ENCODE measurements around the gene RAET1G. TPM values are rescaled to one million over a fixed set of nuclear protein-coding genes. Genes with fewer than 3 reads are reported as not detected.

Gene RAET1G
- total RNA-seq, 4 donors from 2014 or later, result 1.5 TPM; not detected in 3

DNA sequence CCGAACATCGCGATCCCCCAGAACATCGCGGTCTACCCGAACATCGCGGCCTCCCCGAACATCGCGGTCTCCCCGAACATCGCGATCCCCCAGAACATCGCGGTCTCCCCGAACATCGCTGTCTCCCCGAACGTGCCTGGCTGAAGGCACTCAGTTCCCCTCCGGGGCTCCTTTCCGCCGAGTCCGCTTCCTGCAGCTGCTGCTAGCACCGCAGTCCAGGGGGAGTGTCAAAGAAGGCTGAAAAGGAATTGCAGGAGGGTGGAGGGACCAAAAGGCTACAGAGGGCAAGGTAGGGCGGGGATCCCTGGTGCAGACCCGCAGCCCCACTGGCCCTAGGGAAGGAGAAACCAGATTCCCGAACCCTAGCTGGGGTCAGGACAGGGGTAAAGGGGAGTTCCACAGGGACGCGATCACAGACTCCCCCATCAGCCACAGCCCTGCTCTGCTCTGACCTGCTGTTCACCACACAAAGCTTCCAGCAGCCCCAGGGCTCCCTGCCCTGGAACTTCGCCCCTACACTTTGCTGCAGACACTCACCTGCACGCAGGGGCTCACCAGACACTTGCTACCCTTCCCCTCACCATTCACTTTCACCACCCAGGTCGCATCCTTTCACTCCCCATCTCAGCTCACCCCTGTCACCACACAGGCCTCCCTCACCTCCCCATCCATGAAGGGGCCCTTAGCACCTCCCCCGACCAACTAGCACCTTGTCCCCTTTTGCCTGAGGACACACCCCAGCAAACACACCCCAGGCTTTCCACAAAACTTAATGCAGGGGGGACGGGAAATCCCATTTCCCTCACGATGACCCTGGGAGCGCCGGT, 42.5 kb upstream of the RAET1G start:
- no peak for DNase-seq (ENCODE audit: low spot score in 2 of 2)
- H3K4me1 ChIP-seq, result peaks cover 0 to 30% (median 20%) of the 10 kb centered on the region in 4 donors
- H3K9me3 ChIP-seq, result no peaks in the 10 kb centered on the region
- peak overlapping the region in 3 of 4 donors; percentile 24 to 53 (median 38) for H3K4me3 ChIP-seq
- H3K36me3 ChIP-seq, result no peaks in the 10 kb centered on the region
- H3K27ac ChIP-seq, result no peak overlapping the region
- 17 to 18% methylated on average over 24 to 36 of the region's 38 CpGs for WGBS, 2 donors
- TF ChIP-seq POLR2A (IDR thresholded peaks at IDR 0.05) (no peak), EP300 (IDR thresholded peaks at IDR 0.05) (no peak)
- TF ChIP-seq, protein P1, sequence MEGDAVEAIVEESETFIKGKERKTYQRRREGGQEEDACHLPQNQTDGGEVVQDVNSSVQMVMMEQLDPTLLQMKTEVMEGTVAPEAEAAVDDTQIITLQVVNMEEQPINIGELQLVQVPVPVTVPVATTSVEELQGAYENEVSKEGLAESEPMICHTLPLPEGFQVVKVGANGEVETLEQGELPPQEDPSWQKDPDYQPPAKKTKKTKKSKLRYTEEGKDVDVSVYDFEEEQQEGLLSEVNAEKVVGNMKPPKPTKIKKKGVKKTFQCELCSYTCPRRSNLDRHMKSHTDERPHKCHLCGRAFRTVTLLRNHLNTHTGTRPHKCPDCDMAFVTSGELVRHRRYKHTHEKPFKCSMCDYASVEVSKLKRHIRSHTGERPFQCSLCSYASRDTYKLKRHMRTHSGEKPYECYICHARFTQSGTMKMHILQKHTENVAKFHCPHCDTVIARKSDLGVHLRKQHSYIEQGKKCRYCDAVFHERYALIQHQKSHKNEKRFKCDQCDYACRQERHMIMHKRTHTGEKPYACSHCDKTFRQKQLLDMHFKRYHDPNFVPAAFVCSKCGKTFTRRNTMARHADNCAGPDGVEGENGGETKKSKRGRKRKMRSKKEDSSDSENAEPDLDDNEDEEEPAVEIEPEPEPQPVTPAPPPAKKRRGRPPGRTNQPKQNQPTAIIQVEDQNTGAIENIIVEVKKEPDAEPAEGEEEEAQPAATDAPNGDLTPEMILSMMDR (IDR thresholded peaks at IDR 0.05), result no peak
- H3K27me3 ChIP-seq, result peaks cover 5 to 90% of the 10 kb centered on the region in 2 donors

DNA sequence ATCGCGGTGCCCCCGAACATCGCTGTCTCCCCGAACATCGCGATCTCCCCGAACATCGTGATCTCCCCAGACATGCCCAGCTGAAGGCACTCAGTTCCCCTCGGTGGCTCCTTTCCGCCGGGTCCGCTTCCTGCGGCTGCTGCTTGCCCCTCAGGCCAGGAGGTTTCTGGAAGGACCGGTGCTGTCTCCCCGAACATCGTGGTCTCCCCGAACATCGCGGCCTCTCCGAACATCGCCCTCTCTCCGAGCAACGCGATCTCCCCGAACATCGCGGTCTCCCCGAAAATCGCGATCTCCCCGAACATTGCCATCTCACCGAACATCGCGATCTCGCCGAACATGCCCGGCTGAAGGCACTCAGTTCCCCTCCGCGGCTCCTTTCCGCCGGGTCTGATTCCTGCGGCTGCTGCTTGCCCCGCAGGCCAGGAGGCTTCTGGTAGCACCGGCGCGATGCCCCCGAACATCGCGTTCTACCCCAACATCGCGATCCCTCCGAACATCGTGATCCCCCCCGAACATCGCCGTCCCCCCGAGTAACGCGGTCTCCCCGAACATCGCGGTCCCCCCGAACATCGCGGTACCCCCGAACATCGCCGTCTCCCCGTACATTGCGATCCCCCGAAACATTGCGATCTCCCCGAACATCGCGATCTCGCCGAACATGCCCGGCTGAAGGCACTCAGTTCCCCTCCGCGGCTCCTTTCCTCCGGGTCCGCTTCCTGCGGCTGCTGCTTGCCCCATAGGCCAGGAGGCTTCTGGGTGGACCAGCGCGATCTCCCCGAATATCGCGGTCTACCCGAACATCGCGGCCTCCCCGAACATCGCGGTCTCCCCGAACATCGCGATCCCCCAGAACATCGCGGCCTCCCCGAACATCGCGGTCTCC, 41.6 kb upstream of the RAET1G start:
- Histone ChIP-seq H3K4me1 (peaks cover 0 to 30% (median 20%) of the 10 kb centered on the region in 4 donors), H3K9me3 (no peaks in the 10 kb centered on the region), H3K4me3 (peak overlapping the region; percentile 24 to 53 (median 36)), H3K36me3 (no peaks in the 10 kb centered on the region), H3K27ac (no peak overlapping the region), H3K27me3 (peaks cover 5 to 89% of the 10 kb centered on the region in 2 donors)
- no peak for DNase-seq (ENCODE audit: low spot score in 2 of 2)
- WGBS, 2 donors, result 2 to 4% methylated on average over 80 to 88 of the region's 103 CpGs
- TF ChIP-seq POLR2A (IDR thresholded peaks at IDR 0.05) (no peak), EP300 (IDR thresholded peaks at IDR 0.05) (no peak)
- TF ChIP-seq, protein P1 (IDR thresholded peaks at IDR 0.05), result no peak

DNA sequence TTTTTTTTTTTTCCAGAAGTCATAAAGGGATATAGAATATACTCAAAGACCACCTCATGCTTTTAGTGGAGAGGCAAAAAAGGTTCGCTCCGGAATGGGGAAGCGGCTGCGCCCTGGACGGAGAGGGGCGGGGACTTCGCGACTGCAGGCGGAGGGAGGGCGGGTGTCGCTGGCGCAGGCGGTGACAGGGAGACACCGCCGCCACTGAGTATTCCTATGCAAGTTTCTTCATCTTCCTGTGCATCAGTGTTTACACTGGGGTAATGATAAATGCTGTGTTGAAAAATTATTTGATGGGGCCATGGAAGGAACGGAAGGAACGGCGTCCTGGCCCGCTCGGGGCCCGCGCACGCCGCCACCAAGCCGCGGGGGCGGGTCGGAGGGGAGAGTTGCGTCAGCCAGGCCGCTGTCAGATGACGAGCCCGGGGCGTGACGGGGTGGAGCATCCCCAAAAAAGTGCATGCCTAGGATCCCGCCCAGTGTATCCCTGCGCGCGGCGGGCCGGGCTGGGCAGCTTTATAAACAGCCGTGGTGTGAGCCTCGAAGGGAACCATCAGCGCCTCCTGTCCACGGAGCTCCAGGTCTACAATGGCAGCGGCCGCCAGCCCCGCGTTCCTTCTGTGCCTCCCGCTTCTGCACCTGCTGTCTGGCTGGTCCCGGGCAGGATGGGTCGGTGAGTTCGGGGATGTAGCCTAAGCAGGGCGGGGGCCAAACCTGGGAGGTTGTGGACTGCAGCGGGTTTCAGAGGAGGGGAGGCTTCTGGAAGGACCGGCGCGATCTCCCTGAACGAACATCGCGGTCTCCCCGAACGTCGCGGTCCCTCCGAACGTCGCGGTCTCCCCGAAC, 40.8 kb upstream of the RAET1G start, which contains the start of gene ULBP1:
TSS of gene ULBP1 (plus strand) at position 482 of the 846 bp plus-strand sequence. CDS start at position 589, 107 bp downstream.
- WGBS, 2 donors, result 1% methylated on average over 51 to 52 of the region's 69 CpGs
- peak; percentile 56 to 78 for DNase-seq (ENCODE audit: low spot score in 2 of 2)
- Histone ChIP-seq H3K27me3 (peaks cover 5 to 87% of the 10 kb centered on the region in 2 donors), H3K36me3 (no peaks in the 10 kb centered on the region), H3K4me3 (peak within 1 kb of the TSS; percentile 24 to 53 (median 36)), H3K27ac (no peak within 1 kb of the TSS), H3K9me3 (no peaks in the 10 kb centered on the region), H3K4me1 (peaks cover 0 to 30% (median 20%) of the 10 kb centered on the region in 4 donors)
- TF ChIP-seq POLR2A (IDR thresholded peaks at IDR 0.05) (no peak), EP300 (IDR thresholded peaks at IDR 0.05) (peak in 1 of 2 donors; percentile 61)
- TF ChIP-seq, protein P1 (IDR thresholded peaks at IDR 0.05), result no peak

DNA sequence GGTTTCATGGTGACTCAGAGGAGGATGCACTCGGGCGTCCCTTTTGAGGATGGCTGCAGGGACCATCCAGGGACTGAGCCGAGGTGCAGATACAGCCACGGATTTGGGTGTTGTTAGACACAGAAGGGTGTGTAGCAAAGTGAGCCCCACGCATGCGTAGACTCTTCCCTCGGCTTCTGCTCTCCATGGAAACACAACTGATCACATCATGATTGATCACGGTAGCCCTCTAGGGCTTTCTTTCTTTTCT, 40.2 kb upstream of the RAET1G start:
- H3K4me1 ChIP-seq, result peaks cover 0 to 30% (median 20%) of the 10 kb centered on the region in 4 donors
- no peaks in the 10 kb centered on the region for H3K36me3 ChIP-seq
- H3K9me3 ChIP-seq, result no peaks in the 10 kb centered on the region
- no peak for DNase-seq (ENCODE audit: low spot score in 2 of 2)
- 35 to 36% methylated on average over 8 of the region's 8 CpGs for WGBS, 2 donors
- H3K27ac ChIP-seq, result no peak overlapping the region
- TF ChIP-seq EP300 (IDR thresholded peaks at IDR 0.05) (no peak), POLR2A (IDR thresholded peaks at IDR 0.05) (no peak)
- TF ChIP-seq, protein P1 (IDR thresholded peaks at IDR 0.05), result no peak
- peaks cover 5 to 86% of the 10 kb centered on the region in 2 donors for H3K27me3 ChIP-seq
- H3K4me3 ChIP-seq, result peak overlapping the region in 3 of 4 donors; percentile 34 to 53 (median 38)

Data from tibial nerve (tissue), 4 donors.